Measurements from ENCODE around the gene RAB11FIP4. TPM values are rescaled to one million over a fixed set of nuclear protein-coding genes. Genes with fewer than 3 reads are reported as not detected.

RAB11FIP4 gene
- total and polyA plus RNA-seq, 2 of the 8 experiments (the other 6 are each of a cell fraction or from before 2014, with no cell fraction given): 21.7 to 53.2 TPM

DNA sequence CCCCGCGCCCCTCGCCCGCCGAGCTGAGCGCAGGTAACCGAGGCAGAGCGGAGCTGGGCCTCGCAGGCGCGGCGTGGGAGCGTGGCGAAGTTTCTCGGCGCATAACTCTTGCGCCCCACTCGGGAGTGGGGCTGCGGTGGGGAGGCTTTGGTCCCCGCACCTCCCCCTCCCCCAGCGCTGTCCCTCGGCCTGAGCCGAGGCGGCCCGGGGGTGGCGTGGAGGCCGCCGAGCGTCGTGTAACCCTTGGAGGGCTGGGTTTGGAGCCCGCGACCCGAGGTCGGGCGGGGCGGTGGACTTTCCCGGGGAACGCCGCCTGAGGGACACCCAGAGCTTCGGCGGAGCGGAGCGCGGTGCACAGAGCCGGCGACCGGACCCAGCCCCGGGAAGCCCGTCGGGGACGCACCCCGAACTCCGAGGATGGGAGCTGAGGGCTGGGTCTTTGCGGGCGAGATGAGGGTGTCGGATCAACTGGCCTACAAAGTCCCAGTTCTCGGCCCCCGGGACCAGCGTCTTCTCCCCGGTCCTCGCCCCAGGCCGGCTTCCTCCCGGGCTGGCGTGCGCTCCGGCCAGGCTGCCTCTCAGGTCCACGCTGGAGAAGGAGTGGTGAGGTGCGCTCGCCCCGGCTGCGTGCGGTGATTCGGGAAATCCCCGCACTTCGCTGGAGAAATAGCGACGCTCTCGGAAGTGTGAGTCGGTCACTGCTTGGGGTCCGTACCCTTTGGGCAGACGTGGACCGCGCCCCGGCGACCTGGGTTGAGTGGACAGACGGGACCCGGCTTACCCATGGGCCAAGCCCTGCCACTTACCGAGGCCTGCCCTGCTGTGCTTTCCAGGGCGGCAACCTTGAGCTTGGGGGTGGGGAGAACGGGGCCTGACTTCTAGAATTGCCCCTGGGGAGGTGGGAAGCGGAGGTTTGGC, 168.4 kb downstream of the RAB11FIP4 start (continued):
- TF ChIP-seq ZNF274 (IDR thresholded peaks at IDR 0.05; ENCODE audit: borderline replicate concordance, extremely low read depth, low read length) (no peak), NANOG (IDR thresholded peaks at IDR 0.05; ENCODE audit: insufficient read depth, low read depth, low read length, poor library complexity, severe bottlenecking) (no peak), YY1 (IDR thresholded peaks at IDR 0.05; ENCODE audit: low read depth, low read length) (no peak), TEAD4 (IDR thresholded peaks at IDR 0.05; ENCODE audit: low read depth, low read length) (no peak), SUZ12 (IDR thresholded peaks at IDR 0.05; ENCODE audit: low read length) (peak; percentile 74), POLR2AphosphoS5 (IDR thresholded peaks at IDR 0.05; ENCODE audit: low read depth, low read length) (no peak), POLR2A (IDR thresholded peaks at IDR 0.05; ENCODE audit: control extremely low read depth in 1 of 2, low read depth in 2 of 2, low read length in 2 of 2) (no peak), CHD2 (IDR thresholded peaks at IDR 0.05; ENCODE audit: low read length) (no peak), SIRT6 (IDR thresholded peaks at IDR 0.05; ENCODE audit: low read length) (no peak), SRF (IDR thresholded peaks at IDR 0.05; ENCODE audit: low read depth, low read length) (no peak), RAD21 (IDR thresholded peaks at IDR 0.05 in 1 of 2, conservative IDR thresholded peaks at IDR 0.05 in 1 of 2; ENCODE audit: low read depth in 2 of 2, low read length in 2 of 2) (no peak), E2F6 (IDR thresholded peaks at IDR 0.05) (no peak; the same call in 1 of the 2 replicates), RNF2 (IDR thresholded peaks at IDR 0.05; ENCODE audit: borderline replicate concordance, low read depth, low read length, missing control alignments, poor library complexity, severe bottlenecking) (peak; percentile 37), GABPA (IDR thresholded peaks at IDR 0.05; ENCODE audit: borderline replicate concordance, insufficient read depth, low read length) (no peak), JUN (IDR thresholded peaks at IDR 0.05; ENCODE audit: low read depth, low read length) (no peak), MAFK (IDR thresholded peaks at IDR 0.05; ENCODE audit: low read depth, low read length) (no peak), RXRA (IDR thresholded peaks at IDR 0.05; ENCODE audit: insufficient read depth, low read depth, low read length) (no peak), BRCA1 (IDR thresholded peaks at IDR 0.05; ENCODE audit: low read depth, low read length) (no peak)
- TF ChIP-seq, protein P1, sequence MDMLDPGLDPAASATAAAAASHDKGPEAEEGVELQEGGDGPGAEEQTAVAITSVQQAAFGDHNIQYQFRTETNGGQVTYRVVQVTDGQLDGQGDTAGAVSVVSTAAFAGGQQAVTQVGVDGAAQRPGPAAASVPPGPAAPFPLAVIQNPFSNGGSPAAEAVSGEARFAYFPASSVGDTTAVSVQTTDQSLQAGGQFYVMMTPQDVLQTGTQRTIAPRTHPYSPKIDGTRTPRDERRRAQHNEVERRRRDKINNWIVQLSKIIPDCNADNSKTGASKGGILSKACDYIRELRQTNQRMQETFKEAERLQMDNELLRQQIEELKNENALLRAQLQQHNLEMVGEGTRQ (IDR thresholded peaks at IDR 0.05; ENCODE audit: low read length): no peak
- TF ChIP-seq, protein P2, sequence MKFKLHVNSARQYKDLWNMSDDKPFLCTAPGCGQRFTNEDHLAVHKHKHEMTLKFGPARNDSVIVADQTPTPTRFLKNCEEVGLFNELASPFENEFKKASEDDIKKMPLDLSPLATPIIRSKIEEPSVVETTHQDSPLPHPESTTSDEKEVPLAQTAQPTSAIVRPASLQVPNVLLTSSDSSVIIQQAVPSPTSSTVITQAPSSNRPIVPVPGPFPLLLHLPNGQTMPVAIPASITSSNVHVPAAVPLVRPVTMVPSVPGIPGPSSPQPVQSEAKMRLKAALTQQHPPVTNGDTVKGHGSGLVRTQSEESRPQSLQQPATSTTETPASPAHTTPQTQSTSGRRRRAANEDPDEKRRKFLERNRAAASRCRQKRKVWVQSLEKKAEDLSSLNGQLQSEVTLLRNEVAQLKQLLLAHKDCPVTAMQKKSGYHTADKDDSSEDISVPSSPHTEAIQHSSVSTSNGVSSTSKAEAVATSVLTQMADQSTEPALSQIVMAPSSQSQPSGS (IDR thresholded peaks at IDR 0.05; ENCODE audit: low read length): no peak
